ENCODE measurements around the gene CCNY.

CCNY gene

GRCh38 chr10:35562427-35562826 lies 226.1 kb downstream of the CCNY start:
- Histone ChIP-seq H3K27me3 (ENCODE audit: low read depth, low read length) (no peaks in the 10 kb centered on the region), H3K36me3 (ENCODE audit: control insufficient read depth in 1 of 2, insufficient read depth in 2 of 2, low read length in 2 of 2) (peaks cover 4 to 6% of the 10 kb centered on the region in 2 donors), H3K9me3 (ENCODE audit: control insufficient read depth in 1 of 2, low read length in 2 of 2) (no peaks in the 10 kb centered on the region), H3K27ac (ENCODE audit: low read length) (no peak overlapping the region), H3K4me3 (ENCODE audit: low read depth in 1 of 2, low read length in 2 of 2) (no peak overlapping the region), H3K4me1 (ENCODE audit: control insufficient read depth in 1 of 2, insufficient read depth in 2 of 2, low read length in 2 of 2) (peaks cover 8 to 29% of the 10 kb centered on the region in 2 donors)

GRCh38 chr10:35563261-35563891 lies 227.1 kb downstream of the CCNY start:
- H3K4me3 ChIP-seq (ENCODE audit: low read depth in 1 of 2, low read length in 2 of 2): no peak overlapping the region
- H3K9me3 ChIP-seq (ENCODE audit: control insufficient read depth in 1 of 2, low read length in 2 of 2): no peaks in the 10 kb centered on the region
- no peak overlapping the region for H3K27ac ChIP-seq (ENCODE audit: low read length)
- H3K4me1 ChIP-seq (ENCODE audit: control insufficient read depth in 1 of 2, insufficient read depth in 2 of 2, low read length in 2 of 2): peaks cover 8 to 29% of the 10 kb centered on the region in 2 donors
- peaks cover 12 to 13% of the 10 kb centered on the region in 2 donors for H3K36me3 ChIP-seq (ENCODE audit: control insufficient read depth in 1 of 2, insufficient read depth in 2 of 2, low read length in 2 of 2)
- H3K27me3 ChIP-seq (ENCODE audit: low read depth, low read length): no peaks in the 10 kb centered on the region

- peaks cover 8 to 29% of the 10 kb centered on the region in 2 donors for H3K4me1 ChIP-seq (ENCODE audit: control insufficient read depth in 1 of 2, insufficient read depth in 2 of 2, low read length in 2 of 2)
Measured at GRCh38 chr10:35564341-35564968, 228.1 kb downstream of the CCNY start.

GRCh38 chr10:35565602-35566081 lies 229.3 kb downstream of the CCNY start:
- Histone ChIP-seq H3K27ac (ENCODE audit: low read length) (no peak overlapping the region), H3K9me3 (ENCODE audit: control insufficient read depth in 1 of 2, low read length in 2 of 2) (no peaks in the 10 kb centered on the region), H3K4me1 (ENCODE audit: control insufficient read depth in 1 of 2, insufficient read depth in 2 of 2, low read length in 2 of 2) (peaks cover 8 to 29% of the 10 kb centered on the region in 2 donors), H3K4me3 (ENCODE audit: low read depth in 1 of 2, low read length in 2 of 2) (no peak overlapping the region), H3K36me3 (ENCODE audit: control insufficient read depth in 1 of 2, insufficient read depth in 2 of 2, low read length in 2 of 2) (peaks cover 25 to 34% of the 10 kb centered on the region in 2 donors), H3K27me3 (ENCODE audit: low read depth, low read length) (no peaks in the 10 kb centered on the region)

More at GRCh38 chr10:35564341-35564968, 228.1 kb downstream of the CCNY start:
- H3K36me3 ChIP-seq (ENCODE audit: control insufficient read depth in 1 of 2, insufficient read depth in 2 of 2, low read length in 2 of 2): peaks cover 15 to 23% of the 10 kb centered on the region in 2 donors
- no peaks in the 10 kb centered on the region for H3K9me3 ChIP-seq (ENCODE audit: control insufficient read depth in 1 of 2, low read length in 2 of 2)
- H3K27me3 ChIP-seq (ENCODE audit: low read depth, low read length): no peaks in the 10 kb centered on the region
- no peak overlapping the region for H3K27ac ChIP-seq (ENCODE audit: low read length)
- H3K4me3 ChIP-seq (ENCODE audit: low read depth in 1 of 2, low read length in 2 of 2): no peak overlapping the region

- H3K27me3 ChIP-seq (ENCODE audit: low read depth, low read length): no peaks in the 10 kb centered on the region
- peaks cover 26 to 35% of the 10 kb centered on the region in 2 donors for H3K36me3 ChIP-seq (ENCODE audit: control insufficient read depth in 1 of 2, insufficient read depth in 2 of 2, low read length in 2 of 2)
- H3K27ac ChIP-seq (ENCODE audit: low read length): no peak overlapping the region
- no peak overlapping the region for H3K4me3 ChIP-seq (ENCODE audit: low read depth in 1 of 2, low read length in 2 of 2)
- peaks cover 8 to 29% of the 10 kb centered on the region in 2 donors for H3K4me1 ChIP-seq (ENCODE audit: control insufficient read depth in 1 of 2, insufficient read depth in 2 of 2, low read length in 2 of 2)
- no peaks in the 10 kb centered on the region for H3K9me3 ChIP-seq (ENCODE audit: control insufficient read depth in 1 of 2, low read length in 2 of 2)
Measured at GRCh38 chr10:35567951-35568350, 231.6 kb downstream of the CCNY start.

- peaks cover 8 to 23% of the 10 kb centered on the region in 2 donors for H3K4me1 ChIP-seq (ENCODE audit: control insufficient read depth in 1 of 2, insufficient read depth in 2 of 2, low read length in 2 of 2)
- no peaks in the 10 kb centered on the region for H3K27me3 ChIP-seq (ENCODE audit: low read depth, low read length)
- H3K9me3 ChIP-seq (ENCODE audit: control insufficient read depth in 1 of 2, low read length in 2 of 2): no peaks in the 10 kb centered on the region
- no peak overlapping the region for H3K27ac ChIP-seq (ENCODE audit: low read length)
- peaks cover 26 to 35% of the 10 kb centered on the region in 2 donors for H3K36me3 ChIP-seq (ENCODE audit: control insufficient read depth in 1 of 2, insufficient read depth in 2 of 2, low read length in 2 of 2)
- no peak overlapping the region for H3K4me3 ChIP-seq (ENCODE audit: low read depth in 1 of 2, low read length in 2 of 2)
Measured at GRCh38 chr10:35568483-35569015, 232.2 kb downstream of the CCNY start.

- H3K27me3 ChIP-seq (ENCODE audit: low read depth, low read length): no peaks in the 10 kb centered on the region
- H3K4me3 ChIP-seq (ENCODE audit: low read depth in 1 of 2, low read length in 2 of 2): no peak overlapping the region
- no peaks in the 10 kb centered on the region for H3K9me3 ChIP-seq (ENCODE audit: control insufficient read depth in 1 of 2, low read length in 2 of 2)
- no peak overlapping the region for H3K27ac ChIP-seq (ENCODE audit: low read length)
- H3K4me1 ChIP-seq (ENCODE audit: control insufficient read depth in 1 of 2, insufficient read depth in 2 of 2, low read length in 2 of 2): peaks cover 7 to 21% of the 10 kb centered on the region in 2 donors
- peaks cover 26 to 35% of the 10 kb centered on the region in 2 donors for H3K36me3 ChIP-seq (ENCODE audit: control insufficient read depth in 1 of 2, insufficient read depth in 2 of 2, low read length in 2 of 2)
Measured at GRCh38 chr10:35569111-35569707, 232.9 kb downstream of the CCNY start.

- Histone ChIP-seq H3K9me3 (ENCODE audit: control insufficient read depth in 1 of 2, low read length in 2 of 2) (no peaks in the 10 kb centered on the region), H3K4me3 (ENCODE audit: low read depth in 1 of 2, low read length in 2 of 2) (no peak overlapping the region), H3K4me1 (ENCODE audit: control insufficient read depth in 1 of 2, insufficient read depth in 2 of 2, low read length in 2 of 2) (peaks cover under 1 to 15% of the 10 kb centered on the region in 2 donors), H3K36me3 (ENCODE audit: control insufficient read depth in 1 of 2, insufficient read depth in 2 of 2, low read length in 2 of 2) (peaks cover 26 to 41% of the 10 kb centered on the region in 2 donors), H3K27me3 (ENCODE audit: low read depth, low read length) (no peaks in the 10 kb centered on the region), H3K27ac (ENCODE audit: low read length) (no peak overlapping the region)
Measured at GRCh38 chr10:35569836-35570235, 233.5 kb downstream of the CCNY start.

- peaks cover 26 to 46% of the 10 kb centered on the region in 2 donors for H3K36me3 ChIP-seq (ENCODE audit: control insufficient read depth in 1 of 2, insufficient read depth in 2 of 2, low read length in 2 of 2)
- H3K27me3 ChIP-seq (ENCODE audit: low read depth, low read length): no peaks in the 10 kb centered on the region
- H3K4me1 ChIP-seq (ENCODE audit: control insufficient read depth in 1 of 2, insufficient read depth in 2 of 2, low read length in 2 of 2): peaks cover 0 to 9% of the 10 kb centered on the region in 2 donors
- no peaks in the 10 kb centered on the region for H3K9me3 ChIP-seq (ENCODE audit: control insufficient read depth in 1 of 2, low read length in 2 of 2)
- no peak overlapping the region for H3K27ac ChIP-seq (ENCODE audit: low read length)
- no peak overlapping the region for H3K4me3 ChIP-seq (ENCODE audit: low read depth in 1 of 2, low read length in 2 of 2)
Measured at GRCh38 chr10:35570397-35570796, 234.1 kb downstream of the CCNY start.

GRCh38 chr10:35572583-35572982 lies 236.3 kb downstream of the CCNY start:
- Histone ChIP-seq H3K4me1 (ENCODE audit: control insufficient read depth in 1 of 2, insufficient read depth in 2 of 2, low read length in 2 of 2) (no peaks in the 10 kb centered on the region), H3K27me3 (ENCODE audit: low read depth, low read length) (no peaks in the 10 kb centered on the region), H3K36me3 (ENCODE audit: control insufficient read depth in 1 of 2, insufficient read depth in 2 of 2, low read length in 2 of 2) (peaks cover 26 to 41% of the 10 kb centered on the region in 2 donors), H3K9me3 (ENCODE audit: control insufficient read depth in 1 of 2, low read length in 2 of 2) (no peaks in the 10 kb centered on the region), H3K27ac (ENCODE audit: low read length) (no peak overlapping the region), H3K4me3 (ENCODE audit: low read depth in 1 of 2, low read length in 2 of 2) (no peak overlapping the region)

- no peaks in the 10 kb centered on the region for H3K4me1 ChIP-seq (ENCODE audit: control insufficient read depth in 1 of 2, insufficient read depth in 2 of 2, low read length in 2 of 2)
- H3K27me3 ChIP-seq (ENCODE audit: low read depth, low read length): no peaks in the 10 kb centered on the region
- peaks cover 14 to 30% of the 10 kb centered on the region in 2 donors for H3K36me3 ChIP-seq (ENCODE audit: control insufficient read depth in 1 of 2, insufficient read depth in 2 of 2, low read length in 2 of 2)
- no peak overlapping the region for H3K4me3 ChIP-seq (ENCODE audit: low read depth in 1 of 2, low read length in 2 of 2)
- no peaks in the 10 kb centered on the region for H3K9me3 ChIP-seq (ENCODE audit: control insufficient read depth in 1 of 2, low read length in 2 of 2)
- H3K27ac ChIP-seq (ENCODE audit: low read length): no peak overlapping the region
Measured at GRCh38 chr10:35573796-35574195, 237.5 kb downstream of the CCNY start.
